AG04449 (cell line): Measurements from ENCODE around the gene MTMR6.

ENCODE experiments used
- CTCF ChIA-PET: fragments of 350-600 bp; formaldehyde crosslinking; extraction: SDS; loops from one replicate; lab custom pipeline; 2021; ENCODE audit warnings: antibody characterized with exemption; lab: Yijun Ruan, JAX
- POLR2A ChIA-PET: fragments of 400-600, 350-600 bp; formaldehyde crosslinking; extraction: SDS; loops from one replicate; lab custom pipeline; 2020; ENCODE audit warnings: antibody characterized with exemption, inconsistent platforms; lab: Yijun Ruan, JAX
- DNase-seq: peaks from one replicate; pipeline ENCODE4 v3.0.0-alpha.2; 2010; ENCODE audit warnings: low read depth, low spot score
- H3K4me3 ChIP-seq: 2 replicates; pipeline ENCODE4 v1.5.1; 2011; ENCODE audit warnings: low read depth, mild to moderate bottlenecking, control low read depth, low read length
- CTCF ChIP-seq: IDR thresholded peaks from one replicate; pipeline ENCODE4 v1.5.1; 2011; ENCODE audit warnings: mild to moderate bottlenecking, moderate library complexity, low read length, control low read depth, inconsistent platforms; ENCODE audit not compliant: insufficient read depth; ENCODE audit errors: missing control alignments

The MTMR6 gene

GRCh38 chr13:25281935-25282332 is 5.4 kb downstream of the MTMR6 start:
- ChIA-PET CTCF (interaction anchor here (0.6 to 1.2 kb wide), 2 partner anchors 9 to 21 kb away, joined by 3 read pairs; no protein-coding TSS in a partner anchor), POLR2A (no interaction called here)
- no peak for TF ChIP-seq CTCF
- no peak overlapping the region for H3K4me3 ChIP-seq
- DNase-seq = no peak

GRCh38 chr13:25281193-25281934 is 5.9 kb downstream of the MTMR6 start:
- DNase-seq = no peak
- POLR2A ChIA-PET = no interaction called here
- no peak for TF ChIP-seq CTCF
- no peak overlapping the region for H3K4me3 ChIP-seq
- CTCF ChIA-PET = interaction anchor here (0.6 to 1.2 kb wide), 2 partner anchors 10 to 22 kb away, joined by 3 read pairs; no protein-coding TSS in a partner anchor

- no peak for TF ChIP-seq CTCF
These were observed 6.9 kb downstream of the MTMR6 start for GRCh38 chr13:25280396-25280795.

GRCh38 chr13:25276748-25277147 is 10.5 kb downstream of the MTMR6 start:
- H3K4me3 ChIP-seq = no peak overlapping the region
- TF ChIP-seq CTCF = no peak
- ChIA-PET POLR2A (no interaction called here), CTCF (interaction anchor here (3.7 kb wide), 1 partner anchor 10 kb away, joined by 68 read pairs; the partner anchor contains the start of gene MTMR6)
- DNase-seq = no peak

More at GRCh38 chr13:25280396-25280795, 6.9 kb downstream of the MTMR6 start:
- CTCF ChIA-PET = interaction anchor here (0.7 kb wide), 1 partner anchor 739 kb away, joined by 3 read pairs; no protein-coding TSS in a partner anchor
- no peak for DNase-seq
- POLR2A ChIA-PET = no interaction called here
- no peak overlapping the region for H3K4me3 ChIP-seq

GRCh38 chr13:25268561-25268960 is 18.7 kb downstream of the MTMR6 start:
- no peak overlapping the region for H3K4me3 ChIP-seq
- no peak for DNase-seq
- CTCF ChIA-PET = interaction anchor here (3.3 kb wide), 1 partner anchor 18 kb away, joined by 12 read pairs; no protein-coding TSS in a partner anchor
- POLR2A ChIA-PET = no interaction called here
- TF ChIP-seq CTCF = no peak

GRCh38 chr13:25267715-25268114 is 19.6 kb downstream of the MTMR6 start:
- DNase-seq = no peak
- CTCF ChIA-PET = interaction anchor here (1.1 kb wide), 1 partner anchor 105 kb away, joined by 3 read pairs; no protein-coding TSS in a partner anchor
- H3K4me3 ChIP-seq = no peak overlapping the region
- POLR2A ChIA-PET = no interaction called here
- TF ChIP-seq CTCF = peak; percentile 13
